Hepatocyte (in vitro differentiated cells): Measurements from ENCODE around the gene TEX11.

Experiments used
- EZH2 ChIP-seq: fragments of 200-600 bp; sonication (generic); IDR thresholded peaks from 2 replicates; pipeline ENCODE4 v1.6.1; 2016; ENCODE audit warnings: antibody characterized with exemption, mild to moderate bottlenecking, borderline replicate concordance
- TF ChIP-seq, protein P1 (sequence below): fragments of 200-600 bp; sonication (generic); IDR thresholded peaks from 2 replicates; pipeline ENCODE4 v1.5.1; 2016; ENCODE audit warnings: antibody characterized with exemption, mild to moderate bottlenecking; ENCODE audit not compliant: poor library complexity

DNA sequence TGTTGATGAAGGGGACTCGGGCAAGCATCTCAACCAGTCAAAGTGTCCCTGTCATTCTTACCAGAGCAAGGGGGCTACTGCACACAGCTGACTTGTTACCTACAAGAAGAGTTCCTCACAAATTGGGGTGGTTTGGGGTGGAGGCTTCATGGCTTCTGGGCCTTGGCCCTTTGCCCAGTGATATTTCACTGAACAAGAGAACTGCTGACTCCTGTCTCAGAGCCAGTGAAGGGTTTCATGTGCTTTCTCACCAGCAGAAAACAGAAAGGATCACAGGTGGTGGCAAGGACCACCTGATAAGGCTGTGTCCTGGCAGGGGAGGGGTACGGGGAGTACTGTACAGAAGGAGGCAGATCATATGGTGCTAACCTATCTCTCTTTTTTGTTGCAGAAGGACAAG is 410.4 kb downstream of the TEX11 start:
- no peak for TF ChIP-seq EZH2
- TF ChIP-seq, protein P1, sequence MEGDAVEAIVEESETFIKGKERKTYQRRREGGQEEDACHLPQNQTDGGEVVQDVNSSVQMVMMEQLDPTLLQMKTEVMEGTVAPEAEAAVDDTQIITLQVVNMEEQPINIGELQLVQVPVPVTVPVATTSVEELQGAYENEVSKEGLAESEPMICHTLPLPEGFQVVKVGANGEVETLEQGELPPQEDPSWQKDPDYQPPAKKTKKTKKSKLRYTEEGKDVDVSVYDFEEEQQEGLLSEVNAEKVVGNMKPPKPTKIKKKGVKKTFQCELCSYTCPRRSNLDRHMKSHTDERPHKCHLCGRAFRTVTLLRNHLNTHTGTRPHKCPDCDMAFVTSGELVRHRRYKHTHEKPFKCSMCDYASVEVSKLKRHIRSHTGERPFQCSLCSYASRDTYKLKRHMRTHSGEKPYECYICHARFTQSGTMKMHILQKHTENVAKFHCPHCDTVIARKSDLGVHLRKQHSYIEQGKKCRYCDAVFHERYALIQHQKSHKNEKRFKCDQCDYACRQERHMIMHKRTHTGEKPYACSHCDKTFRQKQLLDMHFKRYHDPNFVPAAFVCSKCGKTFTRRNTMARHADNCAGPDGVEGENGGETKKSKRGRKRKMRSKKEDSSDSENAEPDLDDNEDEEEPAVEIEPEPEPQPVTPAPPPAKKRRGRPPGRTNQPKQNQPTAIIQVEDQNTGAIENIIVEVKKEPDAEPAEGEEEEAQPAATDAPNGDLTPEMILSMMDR = no peak
